ENCODE data around the gene PSME2. TPM values are rescaled to one million over a fixed set of nuclear protein-coding genes. Genes with fewer than 3 reads are reported as not detected.

The PSME2 gene
- total RNA-seq, 1 experiment from 2014 or later, result 126 TPM

DNA sequence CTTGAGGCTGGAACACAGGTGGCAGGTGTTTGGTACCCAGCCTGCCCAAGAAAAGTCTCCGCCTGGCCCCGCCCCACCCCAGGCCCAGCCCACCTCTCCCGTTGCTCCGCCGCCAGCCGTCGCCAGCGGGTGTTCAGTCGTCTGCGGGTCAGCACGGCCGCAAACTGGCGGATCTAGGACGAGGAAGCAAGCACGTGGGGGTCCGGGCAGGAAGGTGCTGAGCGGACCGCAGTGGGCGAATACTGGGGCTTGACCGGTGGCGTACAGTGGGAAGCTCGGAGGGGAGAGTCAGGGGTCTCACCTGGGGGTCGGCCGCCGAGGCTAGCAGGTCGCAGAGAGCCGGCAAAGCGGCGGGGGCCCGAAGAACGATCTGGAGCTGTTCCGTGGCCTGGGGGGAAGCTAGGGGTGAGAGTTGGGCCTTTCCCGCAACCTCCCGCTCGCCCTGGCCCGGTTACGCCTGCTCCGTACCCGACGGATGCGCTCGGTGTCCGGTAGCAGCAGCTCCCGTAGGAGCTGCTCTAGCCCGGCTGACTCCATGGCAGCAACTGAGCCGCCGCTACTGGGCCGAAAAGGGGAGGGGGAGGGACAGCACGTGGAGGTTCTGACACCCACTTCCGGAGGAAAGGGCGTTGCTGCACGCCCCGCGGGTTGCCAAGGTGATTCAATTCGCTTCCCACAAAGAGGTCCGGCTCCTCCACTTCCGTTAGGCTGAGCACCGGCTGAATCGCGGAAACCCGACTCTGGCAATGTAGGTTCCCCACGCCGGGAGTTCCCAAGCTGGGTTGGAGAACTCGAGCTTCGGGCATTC is 42.0 kb upstream of the PSME2 start, which contains the start of gene IPO4:
Gene IPO4 (minus strand): TSS at position 566 of the 808 bp plus-strand sequence. CDS start 29 bp downstream, at position 537.
- no peak within 1 kb of the TSS for H3K14ac ChIP-seq (ENCODE audit: insufficient read depth, low read length)
- H2BK120ac ChIP-seq (ENCODE audit: low read depth, low read length, poor library complexity, severe bottlenecking), result no peak within 1 kb of the TSS
- no peak within 1 kb of the TSS for H2AFZ ChIP-seq (ENCODE audit: low read length)
- no CpG with 5 or more reads among the region's 65 CpGs for WGBS (ENCODE audit: extremely low coverage, insufficient read length, low lambda C conversion rate)
- H3K27me3 Mint-ChIP-seq (ENCODE audit: low read depth), result no peaks in the 10 kb centered on the region; the same call in 1 of the 2 replicates
- no peak within 1 kb of the TSS for H3K23ac ChIP-seq (ENCODE audit: insufficient read length, low read depth, low read length)
- no peak within 1 kb of the TSS for H2AK5ac ChIP-seq (ENCODE audit: insufficient read length, low read length)
- no peak within 1 kb of the TSS for H2BK20ac ChIP-seq (ENCODE audit: low read depth, low read length, poor library complexity, severe bottlenecking)
- H3K27me3 ChIP-seq (ENCODE audit: insufficient read depth, low read length), result no peaks in the 10 kb centered on the region
- H3K56ac ChIP-seq (ENCODE audit: insufficient read length, low read depth, low read length), result no peak within 1 kb of the TSS
- DNase-seq, result peak; percentile 98
- H2BK12ac ChIP-seq (ENCODE audit: insufficient read length, low read depth, low read length), result no peak within 1 kb of the TSS
- no peaks in the 10 kb centered on the region for H3K23me2 ChIP-seq (ENCODE audit: insufficient read length, low read depth, low read length, poor library complexity, severe bottlenecking)
- no peaks in the 10 kb centered on the region for H3K79me2 ChIP-seq (ENCODE audit: insufficient read depth, low read length)
- H3T11ph ChIP-seq (ENCODE audit: low read length), result no peak within 1 kb of the TSS
- H4K91ac ChIP-seq (ENCODE audit: insufficient read length, low read depth, low read length), result no peak within 1 kb of the TSS
- H3K9ac ChIP-seq (ENCODE audit: extremely low read depth, insufficient read length, low read length), result peak within 1 kb of the TSS; percentile 46
- H2BK5ac ChIP-seq (ENCODE audit: insufficient read length, low read length), result no peak within 1 kb of the TSS
- H3K18ac ChIP-seq (ENCODE audit: insufficient read length, low read depth, low read length), result no peak within 1 kb of the TSS
- H3K4me1 Mint-ChIP-seq, result peaks cover 15% of the 10 kb centered on the region in 2 experiments
- H4K8ac ChIP-seq (replicated peaks; ENCODE audit: insufficient read length, low read depth, low read length), result no peak within 1 kb of the TSS
- H4K20me1 ChIP-seq (ENCODE audit: control insufficient read depth, insufficient read depth, insufficient read length), result no peaks in the 10 kb centered on the region
- H4K5ac ChIP-seq (ENCODE audit: insufficient read length, low read depth, low read length), result no peak within 1 kb of the TSS
- no peak within 1 kb of the TSS for H3K4ac ChIP-seq (ENCODE audit: low read depth, low read length)
- H3K9me3 ChIP-seq (ENCODE audit: control insufficient read depth, low read depth, low read length), result no peaks in the 10 kb centered on the region
- no peaks in the 10 kb centered on the region; the same call in 1 of the 2 replicates for H3K4me1 ChIP-seq (ENCODE audit: insufficient read depth, low read length)
- H3K4me2 ChIP-seq (ENCODE audit: insufficient read depth, insufficient read length, low read length), result peak within 1 kb of the TSS; percentile 38
- H3K27ac ChIP-seq (ENCODE audit: insufficient read length, low read depth, low read length), result no peak within 1 kb of the TSS
- peaks cover 26 to 76% (median 63%) of the 10 kb centered on the region in 3 experiments for H3K36me3 Mint-ChIP-seq (ENCODE audit: insufficient read depth in 1 of 3, low read depth in 3 of 3)
- peak within 1 kb of the TSS; percentile 93 to 98 (median 96) for H3K27ac Mint-ChIP-seq
- H2BK15ac ChIP-seq (ENCODE audit: low read depth, low read length), result no peak within 1 kb of the TSS
- H3K4me3 Mint-ChIP-seq, result peak within 1 kb of the TSS; percentile 94 to 95
- H3K9me3 Mint-ChIP-seq, result no peaks in the 10 kb centered on the region
- TF ChIP-seq, protein P1, sequence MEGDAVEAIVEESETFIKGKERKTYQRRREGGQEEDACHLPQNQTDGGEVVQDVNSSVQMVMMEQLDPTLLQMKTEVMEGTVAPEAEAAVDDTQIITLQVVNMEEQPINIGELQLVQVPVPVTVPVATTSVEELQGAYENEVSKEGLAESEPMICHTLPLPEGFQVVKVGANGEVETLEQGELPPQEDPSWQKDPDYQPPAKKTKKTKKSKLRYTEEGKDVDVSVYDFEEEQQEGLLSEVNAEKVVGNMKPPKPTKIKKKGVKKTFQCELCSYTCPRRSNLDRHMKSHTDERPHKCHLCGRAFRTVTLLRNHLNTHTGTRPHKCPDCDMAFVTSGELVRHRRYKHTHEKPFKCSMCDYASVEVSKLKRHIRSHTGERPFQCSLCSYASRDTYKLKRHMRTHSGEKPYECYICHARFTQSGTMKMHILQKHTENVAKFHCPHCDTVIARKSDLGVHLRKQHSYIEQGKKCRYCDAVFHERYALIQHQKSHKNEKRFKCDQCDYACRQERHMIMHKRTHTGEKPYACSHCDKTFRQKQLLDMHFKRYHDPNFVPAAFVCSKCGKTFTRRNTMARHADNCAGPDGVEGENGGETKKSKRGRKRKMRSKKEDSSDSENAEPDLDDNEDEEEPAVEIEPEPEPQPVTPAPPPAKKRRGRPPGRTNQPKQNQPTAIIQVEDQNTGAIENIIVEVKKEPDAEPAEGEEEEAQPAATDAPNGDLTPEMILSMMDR (conservative IDR thresholded peaks at IDR 0.05), result no peak
- H3K79me1 ChIP-seq (ENCODE audit: insufficient read depth, low read depth, low read length, poor library complexity, severe bottlenecking), result peaks cover 4% of the 10 kb centered on the region
